Right lobe of liver (tissue), 4 donors: Measurements from ENCODE around the gene OR1L1.

Experiments used
- CTCF ChIP-seq, 4 donors: fragments of 200-600 bp in 3 of 4; fragments of 450-650 bp in 1 of 4; IDR thresholded peaks; one replicate each; pipeline versions ENCODE4 v1.5.1 to v1.8.0; 2016 to 2022; ENCODE audit warnings: antibody characterized with exemption in 4 of 4, mild to moderate bottlenecking in 2 of 4
- POLR2A ChIP-seq: fragments of 450-650 bp; IDR thresholded peaks from one replicate; pipeline ENCODE4 v1.6.1; 2017; ENCODE audit warnings: antibody characterized with exemption, mild to moderate bottlenecking
- donor health status: DM: no; HTN: no; CAD: no.
- donor health status: DM: no; HTN: no; CAD: no.
- donor health status: DM: no; HTN: yes; CAD: no.

DNA sequence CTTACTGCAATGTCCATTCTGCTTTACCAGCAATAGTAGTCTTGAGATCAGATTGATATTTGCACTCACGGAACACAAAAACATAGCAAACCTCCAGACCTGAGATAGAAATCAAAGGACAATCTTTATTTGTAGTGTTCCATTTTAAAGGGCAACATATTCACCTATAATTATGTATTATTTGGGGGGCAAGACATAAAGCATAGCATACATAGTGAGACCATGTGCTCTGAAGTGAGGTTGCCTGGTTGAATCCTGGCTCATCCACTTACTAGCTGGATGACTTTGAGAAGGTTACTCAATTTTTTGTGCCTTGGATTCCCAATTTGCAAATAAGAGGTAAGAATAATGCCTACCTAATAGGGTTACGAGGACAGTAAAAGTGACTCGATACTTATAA is 4.0 kb upstream of the OR1L1 start, which contains the start of gene OR1B1:
- TF ChIP-seq CTCF (IDR thresholded peaks at IDR 0.05) (no peak), POLR2A (no peak)
